HEK293 (cell line): ENCODE results near the gene DVL1.
A peak's percentile ranks its signal among the peaks of the same experiment; 100 is the strongest.

ENCODE experiments used
- CTCF ChIA-PET: fragments of 350-600 bp; formaldehyde crosslinking; extraction: SDS; loops from one replicate; lab custom pipeline; 2021; ENCODE audit warnings: antibody characterized with exemption; lab: Yijun Ruan, JAX
- POLR2A ChIA-PET: fragments of 300-600 bp; formaldehyde crosslinking; extraction: SDS; loops from one replicate; lab custom pipeline; 2020; ENCODE audit warnings: antibody characterized with exemption, inconsistent platforms; lab: Yijun Ruan, JAX
- H3K27ac ChIP-seq: fragments of 200-500 bp; sonication (Bioruptor generic); 2 replicates; pipeline ENCODE4 v1.5.1; 2014; ENCODE audit warnings: low read depth, low read length, control low read depth, inconsistent platforms; ENCODE audit errors: extremely low read depth
- H3K36me3 ChIP-seq, 2 experiments: fragments of 200-500 bp in 1 of 2; sonication (Bioruptor generic) in 1 of 2; 1 replicate in 1 of 2; 2 replicates in 1 of 2; pipeline ENCODE4 v1.5.1; 2014 to 2017; ENCODE audit warnings: inconsistent platforms in 2 of 2, low read length in 2 of 2; ENCODE audit not compliant: control insufficient read depth in 2 of 2, insufficient read depth in 1 of 2
- H3K4me1 ChIP-seq: fragments of 200-500 bp; sonication (Bioruptor generic); 2 replicates; pipeline ENCODE4 v1.5.1; 2014; ENCODE audit warnings: mild to moderate bottlenecking, low read length, inconsistent platforms; ENCODE audit not compliant: control insufficient read depth, insufficient read depth
- H3K4me3 ChIP-seq: 2 replicates; pipeline ENCODE4 v1.5.1; 2011; ENCODE audit warnings: low read depth, mild to moderate bottlenecking, control low read depth, low read length, moderate library complexity
- H3K9me3 ChIP-seq: fragments of 200-500 bp; sonication (Bioruptor generic); 2 replicates; pipeline ENCODE4 v1.5.1; 2014; ENCODE audit warnings: low read depth, low read length, inconsistent platforms; ENCODE audit not compliant: control insufficient read depth, insufficient read depth
- AEBP2 ChIP-seq: fragments of 450-650 bp; formaldehyde crosslinking; IDR thresholded peaks from 2 replicates; pipeline ENCODE4 v1.5.1; 2016; ENCODE audit warnings: missing biosample characterization, missing genetic modification characterization, borderline replicate concordance
- GLIS1 ChIP-seq: fragments of 450-650 bp; formaldehyde crosslinking; IDR thresholded peaks from 2 replicates; pipeline ENCODE4 v1.5.1; 2016; ENCODE audit warnings: missing biosample characterization, missing genetic modification characterization
- GLIS2 ChIP-seq: fragments of 450-650 bp; formaldehyde crosslinking; IDR thresholded peaks from 2 replicates; pipeline ENCODE4 v1.5.1; 2016; ENCODE audit warnings: missing biosample characterization, missing genetic modification characterization
- KLF1 ChIP-seq: fragments of 450-650 bp; formaldehyde crosslinking; IDR thresholded peaks from 2 replicates; pipeline ENCODE4 v1.5.1; 2016; ENCODE audit warnings: missing biosample characterization, missing genetic modification characterization
- KLF8 ChIP-seq: fragments of 450-650 bp; formaldehyde crosslinking; IDR thresholded peaks from 2 replicates; pipeline ENCODE4 v1.5.1; 2016; ENCODE audit warnings: missing biosample characterization, missing genetic modification characterization
- PATZ1 ChIP-seq: fragments of 450-650 bp; formaldehyde crosslinking; IDR thresholded peaks from 2 replicates; pipeline ENCODE4 v1.5.1; 2016; ENCODE audit warnings: missing biosample characterization, missing genetic modification characterization
- ZBTB10 ChIP-seq: fragments of 450-650 bp; formaldehyde crosslinking; IDR thresholded peaks from 2 replicates; pipeline ENCODE4 v1.5.1; 2016; ENCODE audit warnings: missing biosample characterization, missing genetic modification characterization
- ZFP41 ChIP-seq: fragments of 450-650 bp; formaldehyde crosslinking; IDR thresholded peaks from 2 replicates; pipeline ENCODE4 v1.5.1; 2016; ENCODE audit warnings: missing biosample characterization, missing genetic modification characterization, borderline replicate concordance
- ZFP69B ChIP-seq: fragments of 450-650 bp; formaldehyde crosslinking; IDR thresholded peaks from 2 replicates; pipeline ENCODE4 v1.5.1; 2016; ENCODE audit warnings: missing biosample characterization, missing genetic modification characterization
- ZNF10 ChIP-seq: fragments of 450-650 bp; formaldehyde crosslinking; IDR thresholded peaks from 2 replicates; pipeline ENCODE4 v1.5.1; 2017; ENCODE audit warnings: missing biosample characterization, missing genetic modification characterization
- ZNF366 ChIP-seq: fragments of 450-650 bp; formaldehyde crosslinking; conservative IDR thresholded peaks from 2 replicates; pipeline ENCODE4 v1.5.1; 2016; ENCODE audit warnings: missing biosample characterization, missing genetic modification characterization
- ZNF449 ChIP-seq: fragments of 450-650 bp; formaldehyde crosslinking; IDR thresholded peaks from 2 replicates; pipeline ENCODE4 v1.5.1; 2017; ENCODE audit warnings: missing biosample characterization, mild to moderate bottlenecking, missing genetic modification characterization, moderate library complexity
- ZNF600 ChIP-seq: fragments of 450-650 bp; formaldehyde crosslinking; IDR thresholded peaks from 2 replicates; pipeline ENCODE4 v1.5.1; 2016; ENCODE audit warnings: missing biosample characterization, missing genetic modification characterization
- ZNF701 ChIP-seq: fragments of 450-650 bp; formaldehyde crosslinking; IDR thresholded peaks from 2 replicates; pipeline ENCODE4 v1.5.1; 2016; ENCODE audit warnings: missing biosample characterization, missing genetic modification characterization
- ZXDB ChIP-seq: fragments of 450-650 bp; formaldehyde crosslinking; IDR thresholded peaks from 2 replicates; pipeline ENCODE4 v1.5.1; 2016; ENCODE audit warnings: missing biosample characterization, missing genetic modification characterization
- TF ChIP-seq, protein P1 (sequence below): fragments of 450-650 bp; formaldehyde crosslinking; IDR thresholded peaks from 2 replicates; pipeline ENCODE4 v1.5.1; 2016; ENCODE audit warnings: missing biosample characterization, missing genetic modification characterization
- TF ChIP-seq, protein P2 (sequence below): fragments of 450-650 bp; formaldehyde crosslinking; IDR thresholded peaks from 2 replicates; pipeline ENCODE4 v1.5.1; 2016; ENCODE audit warnings: missing biosample characterization, missing genetic modification characterization

Gene DVL1

DNA sequence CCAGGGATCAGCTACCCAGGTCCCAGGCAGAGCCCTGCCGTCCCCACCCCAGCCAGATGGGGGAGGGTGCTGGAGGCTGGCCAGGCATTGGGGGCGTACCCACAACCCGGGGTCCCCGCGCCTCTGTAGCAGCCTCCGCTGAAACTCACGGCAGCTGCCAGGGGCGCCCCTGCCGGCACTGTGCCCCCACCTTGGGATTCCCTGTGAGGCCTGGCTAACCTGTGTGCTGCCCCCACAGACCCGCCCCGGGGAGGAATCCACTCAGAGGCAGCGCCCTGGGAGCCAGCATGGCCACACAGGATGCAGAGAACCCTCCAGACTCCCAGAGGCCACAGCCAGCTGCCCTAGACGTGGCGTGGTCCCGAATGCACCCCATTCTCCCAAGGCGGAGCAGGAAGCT lies 3.8 kb downstream of the DVL1 start:
- peaks cover 0 to 43% of the 10 kb centered on the region in 2 experiments; a peak in 2 of 3 replicates for H3K36me3 ChIP-seq
- TF ChIP-seq ZFP41 (tag by site-specific recombination), result no peak
- no peak for TF ChIP-seq ZXDB (tag by site-specific recombination)
- TF ChIP-seq KLF8 (tag by site-specific recombination), result peak; percentile 60
- peak; percentile 60 for TF ChIP-seq GLIS1 (tag by site-specific recombination)
- TF ChIP-seq ZNF366 (tag by site-specific recombination), result no peak
- no peak for TF ChIP-seq ZBTB10 (tag by site-specific recombination)
- TF ChIP-seq ZNF701 (tag by site-specific recombination), result no peak
- TF ChIP-seq ZNF10 (tag by site-specific recombination), result no peak
- peak; percentile 87 for TF ChIP-seq KLF1 (tag by site-specific recombination)
- TF ChIP-seq GLIS2 (tag by site-specific recombination), result peak; percentile 23; the same call in 1 of the 2 replicates
- TF ChIP-seq ZNF449, result no peak
- TF ChIP-seq AEBP2 (tag by site-specific recombination), result no peak
- TF ChIP-seq, protein P1, sequence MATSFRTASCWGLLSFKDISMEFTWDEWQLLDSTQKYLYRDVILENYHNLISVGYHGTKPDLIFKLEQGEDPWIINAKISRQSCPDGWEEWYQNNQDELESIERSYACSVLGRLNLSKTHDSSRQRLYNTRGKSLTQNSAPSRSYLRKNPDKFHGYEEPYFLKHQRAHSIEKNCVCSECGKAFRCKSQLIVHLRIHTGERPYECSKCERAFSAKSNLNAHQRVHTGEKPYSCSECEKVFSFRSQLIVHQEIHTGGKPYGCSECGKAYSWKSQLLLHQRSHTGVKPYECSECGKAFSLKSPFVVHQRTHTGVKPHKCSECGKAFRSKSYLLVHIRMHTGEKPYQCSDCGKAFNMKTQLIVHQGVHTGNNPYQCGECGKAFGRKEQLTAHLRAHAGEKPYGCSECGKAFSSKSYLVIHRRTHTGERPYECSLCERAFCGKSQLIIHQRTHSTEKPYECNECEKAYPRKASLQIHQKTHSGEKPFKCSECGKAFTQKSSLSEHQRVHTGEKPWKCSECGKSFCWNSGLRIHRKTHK (tag by site-specific recombination), result no peak
- peaks cover 7% of the 10 kb centered on the region for H3K4me1 ChIP-seq
- CTCF ChIA-PET, result interaction anchor here (0.5 to 3.5 kb wide), 5 partner anchors 19 to 223 kb away, joined by 3 to 18 read pairs (median 3); no protein-coding TSS in a partner anchor
- no peaks in the 10 kb centered on the region for H3K9me3 ChIP-seq
- no peak overlapping the region for H3K27ac ChIP-seq
- H3K4me3 ChIP-seq, result no peak overlapping the region
- POLR2A ChIA-PET, result interaction anchor here (0.6 kb wide), 1 partner anchor 139 kb away, joined by 3 read pairs; no protein-coding TSS in a partner anchor

DNA sequence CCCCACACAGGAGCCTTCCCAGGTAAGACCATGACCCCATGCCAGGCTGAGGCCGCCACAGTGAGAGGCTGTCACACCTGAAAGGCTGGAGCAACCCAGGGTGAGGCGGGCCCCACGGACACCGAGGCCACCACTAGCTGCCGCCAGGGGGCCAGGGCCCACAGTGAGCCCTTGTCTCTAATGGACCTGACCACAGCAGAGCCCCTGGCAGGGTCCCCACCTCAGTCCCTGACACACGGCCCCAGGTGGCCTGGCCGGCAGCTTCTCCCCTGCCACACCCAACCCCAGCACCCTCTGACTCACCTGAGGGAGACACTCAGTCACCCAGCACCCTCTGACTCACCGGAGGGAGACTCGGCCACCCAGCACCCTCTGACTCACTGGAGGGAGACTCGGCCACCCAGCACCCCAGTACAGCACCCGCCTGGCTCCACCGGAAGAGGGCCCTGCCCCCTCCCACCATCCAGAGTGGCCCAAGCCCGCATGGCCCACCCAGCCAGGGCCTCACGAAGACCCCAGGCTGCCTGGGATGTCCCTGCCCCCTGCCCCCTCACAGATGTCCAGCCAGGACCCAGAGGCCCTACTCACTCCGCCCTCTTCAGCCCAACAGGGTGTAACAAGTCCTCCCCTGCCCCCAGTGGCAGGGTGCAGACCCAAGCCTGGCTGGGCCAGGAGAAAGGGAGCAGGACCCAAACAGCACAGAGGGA lies 4.4 kb downstream of the DVL1 start:
- H3K27ac ChIP-seq, result 0 out of 2 replicates have a peak overlapping the region, but pooled peaks have one; percentile 5
- ChIA-PET CTCF (interaction anchor here (0.6 to 1.0 kb wide), 6 partner anchors 18 to 257 kb away, joined by 3 to 5 read pairs (median 3); no protein-coding TSS in a partner anchor), POLR2A (interaction anchor here (1.0 kb wide), 1 partner anchor 10 kb away, joined by 3 read pairs; no protein-coding TSS in a partner anchor)
- peaks cover 7% of the 10 kb centered on the region for H3K4me1 ChIP-seq
- H3K36me3 ChIP-seq, result peaks cover 0 to 49% of the 10 kb centered on the region in 2 experiments; a peak in 2 of 3 replicates
- no peak overlapping the region for H3K4me3 ChIP-seq
- H3K9me3 ChIP-seq, result no peaks in the 10 kb centered on the region
- TF ChIP-seq, protein P2, sequence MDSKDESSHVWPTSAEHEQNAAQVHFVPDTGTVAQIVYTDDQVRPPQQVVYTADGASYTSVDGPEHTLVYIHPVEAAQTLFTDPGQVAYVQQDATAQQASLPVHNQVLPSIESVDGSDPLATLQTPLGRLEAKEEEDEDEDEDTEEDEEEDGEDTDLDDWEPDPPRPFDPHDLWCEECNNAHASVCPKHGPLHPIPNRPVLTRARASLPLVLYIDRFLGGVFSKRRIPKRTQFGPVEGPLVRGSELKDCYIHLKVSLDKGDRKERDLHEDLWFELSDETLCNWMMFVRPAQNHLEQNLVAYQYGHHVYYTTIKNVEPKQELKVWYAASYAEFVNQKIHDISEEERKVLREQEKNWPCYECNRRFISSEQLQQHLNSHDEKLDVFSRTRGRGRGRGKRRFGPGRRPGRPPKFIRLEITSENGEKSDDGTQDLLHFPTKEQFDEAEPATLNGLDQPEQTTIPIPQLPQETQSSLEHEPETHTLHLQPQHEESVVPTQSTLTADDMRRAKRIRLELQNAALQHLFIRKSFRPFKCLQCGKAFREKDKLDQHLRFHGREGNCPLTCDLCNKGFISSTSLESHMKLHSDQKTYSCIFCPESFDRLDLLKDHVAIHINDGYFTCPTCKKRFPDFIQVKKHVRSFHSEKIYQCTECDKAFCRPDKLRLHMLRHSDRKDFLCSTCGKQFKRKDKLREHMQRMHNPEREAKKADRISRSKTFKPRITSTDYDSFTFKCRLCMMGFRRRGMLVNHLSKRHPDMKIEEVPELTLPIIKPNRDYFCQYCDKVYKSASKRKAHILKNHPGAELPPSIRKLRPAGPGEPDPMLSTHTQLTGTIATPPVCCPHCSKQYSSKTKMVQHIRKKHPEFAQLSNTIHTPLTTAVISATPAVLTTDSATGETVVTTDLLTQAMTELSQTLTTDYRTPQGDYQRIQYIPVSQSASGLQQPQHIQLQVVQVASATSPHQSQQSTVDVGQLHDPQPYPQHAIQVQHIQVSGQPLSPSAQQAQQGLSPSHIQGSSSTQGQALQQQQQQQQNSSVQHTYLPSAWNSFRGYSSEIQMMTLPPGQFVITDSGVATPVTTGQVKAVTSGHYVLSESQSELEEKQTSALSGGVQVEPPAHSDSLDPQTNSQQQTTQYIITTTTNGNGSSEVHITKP (tag by site-specific recombination), result peak; percentile 29; the same call in 1 of the 2 replicates
- peak; percentile 9; the same call in 1 of the 2 replicates for TF ChIP-seq KLF1 (tag by site-specific recombination)
- peak; percentile 33 for TF ChIP-seq PATZ1 (tag by site-specific recombination)
- no peak for TF ChIP-seq ZNF600 (tag by site-specific recombination)
- peak; percentile 97 for TF ChIP-seq ZFP69B (tag by site-specific recombination)
